Hematopoietic multipotent progenitor cell treated with erythropoietin and hydrocortisone succinate and interleukin-3 and kit ligand, for 8 days (in vitro differentiated cells): ENCODE results near the gene KRT80.

Source experiments
- DNase-seq: peaks from one replicate; pipeline ENCODE4 v3.0.0-alpha.2; 2015

KRT80 gene

DNA sequence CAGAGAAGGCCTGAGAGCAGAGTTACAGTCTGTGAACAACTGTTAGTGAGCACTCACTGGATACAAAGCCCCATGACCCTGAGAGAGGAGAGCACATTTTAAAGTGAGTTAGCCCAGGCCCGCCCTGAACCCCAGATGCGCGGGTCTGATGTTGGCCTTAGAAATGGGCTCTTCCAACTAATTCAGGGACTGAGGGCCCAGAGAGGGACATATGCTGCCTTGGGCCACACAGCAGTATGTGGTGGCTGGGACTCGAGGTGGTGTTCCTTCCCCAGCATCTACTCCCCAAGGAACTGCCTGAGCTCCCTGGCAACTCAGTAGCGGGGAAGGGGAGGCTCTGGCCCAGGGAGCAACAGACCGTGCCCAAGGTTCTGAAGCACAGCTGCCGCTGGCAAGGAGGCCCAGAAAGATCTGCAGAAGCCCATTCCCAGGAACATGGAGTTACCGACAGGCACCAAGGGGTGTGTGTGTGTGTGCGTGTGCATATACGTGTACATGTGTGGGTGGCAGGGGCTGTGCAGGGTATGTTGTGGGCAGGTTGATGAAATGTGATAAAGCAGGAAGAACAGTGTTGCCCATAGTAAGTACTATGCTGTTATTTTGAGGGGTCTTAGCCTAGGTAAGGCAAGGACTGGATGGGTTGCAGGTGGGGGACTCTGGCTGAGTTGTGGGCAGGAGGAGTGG is 40.5 kb downstream of the KRT80 start:
- peak; percentile 4 for DNase-seq

DNA sequence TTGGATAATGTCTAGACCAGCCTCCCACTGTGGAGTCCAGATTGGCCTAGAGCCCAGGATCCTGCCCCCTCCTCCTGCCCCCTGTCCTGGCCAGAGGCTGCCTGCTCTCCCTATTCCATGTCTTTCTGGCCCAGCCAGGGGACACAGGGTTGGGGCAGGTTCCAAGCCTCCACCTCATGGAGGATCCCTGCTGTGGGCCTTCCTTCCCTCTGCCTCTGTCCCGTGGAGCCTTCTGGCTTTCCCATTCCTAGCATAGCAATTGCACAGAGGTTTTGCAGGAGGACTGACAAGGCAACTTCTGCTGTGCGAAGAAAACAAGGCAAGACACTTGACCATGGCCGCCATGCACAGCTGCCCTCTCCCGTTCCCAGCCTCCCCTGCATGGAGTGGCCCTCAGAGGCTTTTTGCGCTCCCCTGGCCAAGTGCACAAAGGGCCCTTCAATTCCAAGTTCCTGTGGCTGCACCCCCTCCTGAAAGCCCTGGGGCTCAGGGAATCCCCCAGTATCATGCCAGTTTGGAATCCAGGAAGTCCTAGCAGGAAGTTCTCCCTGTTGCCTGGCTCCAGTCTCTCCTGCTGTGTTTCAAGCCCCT is 42.1 kb downstream of the KRT80 start:
- DNase-seq: no peak

DNA sequence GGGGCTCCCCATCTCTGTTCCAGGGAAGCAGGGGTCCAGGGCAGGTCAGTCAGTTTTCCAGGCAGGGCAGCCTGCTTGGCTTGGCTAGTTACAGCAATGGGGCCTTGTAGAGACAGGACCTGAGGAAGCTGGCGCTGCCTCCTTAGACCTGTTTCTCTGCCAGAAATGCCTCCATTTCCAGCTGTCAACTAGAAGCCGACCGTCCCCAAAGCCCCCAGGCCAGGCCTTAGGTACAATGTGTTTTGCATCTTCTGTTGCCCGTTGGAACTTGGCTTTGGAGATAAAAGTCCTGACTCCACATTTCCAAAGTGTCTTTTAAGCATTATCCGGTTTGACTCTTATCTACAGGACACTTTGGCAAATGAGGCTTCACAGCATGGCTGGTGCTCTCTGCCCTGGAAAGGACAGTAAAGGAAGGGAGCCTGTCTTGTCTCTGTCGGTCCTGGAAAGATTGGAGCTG is 42.6 kb downstream of the KRT80 start:
- peak; percentile 5 for DNase-seq

DNA sequence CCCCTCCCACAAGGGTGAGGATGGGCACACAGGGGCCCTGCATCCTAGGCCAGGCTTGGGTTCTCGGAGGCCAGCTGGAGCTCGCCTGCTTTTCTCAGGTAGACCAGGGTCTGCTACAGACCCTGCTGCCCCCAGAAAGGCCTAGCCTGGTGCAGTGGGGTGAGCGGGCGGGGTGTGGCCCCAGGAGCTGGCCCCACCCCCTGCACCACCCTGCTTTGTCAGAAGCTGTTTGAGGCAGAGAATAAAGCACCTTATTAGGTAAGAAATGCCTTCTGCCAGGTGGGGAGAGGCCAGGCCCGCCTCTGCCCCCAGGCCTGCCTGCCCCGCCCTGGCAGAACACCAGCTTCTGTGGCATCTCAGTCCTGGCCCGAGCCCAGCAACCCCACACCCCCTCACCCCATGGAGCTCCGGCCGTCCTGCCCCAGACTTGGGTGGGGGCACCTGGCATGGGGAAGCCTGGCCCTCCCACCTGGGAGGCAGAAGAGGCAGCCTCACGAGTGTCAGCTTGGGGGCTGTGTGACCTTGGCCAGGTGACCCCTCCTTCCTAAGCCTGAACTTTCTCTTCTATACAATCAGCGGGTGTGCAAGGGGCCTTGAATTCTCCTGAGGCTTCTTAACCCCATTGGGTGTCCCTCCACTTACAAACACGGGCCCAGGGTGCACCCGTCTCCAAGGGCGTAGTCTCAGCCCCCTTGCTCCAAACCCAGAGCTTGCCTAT is 43.2 kb downstream of the KRT80 start:
- peak; percentile 45 for DNase-seq

DNA sequence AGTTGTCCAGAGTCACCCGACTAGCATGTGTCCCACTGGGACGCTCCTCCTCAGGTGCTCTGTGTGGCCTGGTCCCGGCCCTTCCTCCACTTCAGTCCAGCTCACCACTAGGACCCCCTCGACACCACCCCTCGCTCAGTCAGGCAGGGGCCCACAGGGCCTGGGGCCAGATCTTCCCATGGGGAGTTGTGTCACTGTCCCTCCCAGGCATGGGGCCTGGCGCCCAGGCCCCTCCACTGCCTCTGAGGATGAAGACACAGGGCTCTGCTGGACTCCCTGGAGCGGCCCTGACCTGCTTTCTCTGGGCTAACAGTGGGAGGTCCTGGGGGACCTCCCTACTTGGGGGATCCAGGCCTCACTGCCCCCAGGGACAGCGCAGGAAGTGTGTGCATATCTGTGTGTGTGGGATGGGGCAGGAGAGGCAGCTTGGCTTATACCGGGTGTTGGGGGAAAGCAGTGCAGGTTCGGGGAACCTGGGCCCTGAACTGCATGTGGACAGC is 43.8 kb downstream of the KRT80 start:
- DNase-seq: no peak

DNA sequence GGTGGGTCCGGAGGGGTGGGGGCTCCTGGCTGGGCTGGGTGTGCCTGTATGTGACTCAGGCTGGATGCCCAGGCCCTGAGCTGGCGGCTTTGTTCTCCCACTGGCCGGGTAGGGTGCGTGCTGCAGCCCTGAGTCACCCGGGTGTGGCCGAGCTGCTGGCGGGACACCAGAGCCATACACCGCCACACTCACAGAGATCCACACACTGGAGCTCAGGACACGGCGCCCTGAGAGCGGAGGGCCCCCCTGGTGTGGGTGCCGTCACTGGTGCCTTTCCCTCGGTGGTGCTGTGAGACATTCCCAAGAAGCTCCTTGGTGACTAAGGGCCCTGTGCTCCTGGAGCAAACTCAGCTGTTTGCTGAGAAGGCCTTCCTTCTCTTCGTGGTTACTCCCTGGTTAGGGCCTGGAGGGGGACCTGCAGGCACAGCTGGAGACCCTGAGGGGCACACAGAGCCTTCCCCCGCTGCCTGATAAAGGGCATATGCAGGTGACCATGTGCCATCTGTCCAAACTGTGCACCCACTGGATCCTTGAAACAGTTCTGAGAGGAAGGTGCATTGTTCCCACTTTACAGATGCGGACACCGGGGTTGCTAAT is 44.3 kb downstream of the KRT80 start:
- DNase-seq: peak; percentile 88

DNA sequence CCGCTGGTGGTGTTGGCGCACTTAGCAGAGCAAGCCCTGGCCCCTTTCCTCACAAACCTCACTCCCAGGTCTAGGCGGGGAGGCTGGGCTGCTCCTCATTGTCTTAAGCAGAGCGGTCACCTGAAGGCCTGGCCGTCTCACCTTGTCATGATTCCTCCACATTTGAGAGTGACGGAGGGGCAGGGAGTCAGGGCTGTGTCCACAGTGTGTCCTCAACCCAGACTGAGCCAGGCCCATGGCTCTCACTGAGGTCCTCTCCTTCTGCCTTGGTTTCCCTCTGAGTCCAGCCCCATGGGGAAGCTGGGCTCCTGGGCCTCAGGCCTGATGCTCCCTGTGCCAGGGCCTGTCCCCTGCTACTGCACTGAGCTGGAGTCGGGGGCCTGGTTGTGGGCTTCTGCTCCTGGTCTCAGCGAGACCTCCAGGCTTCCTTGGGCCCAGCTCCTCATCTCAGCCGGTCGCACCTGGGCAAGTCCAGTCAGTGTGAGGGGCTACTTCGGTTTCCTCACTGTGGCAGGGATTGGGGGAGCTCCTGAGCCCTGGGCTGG is 44.9 kb downstream of the KRT80 start:
- DNase-seq: no peak

DNA sequence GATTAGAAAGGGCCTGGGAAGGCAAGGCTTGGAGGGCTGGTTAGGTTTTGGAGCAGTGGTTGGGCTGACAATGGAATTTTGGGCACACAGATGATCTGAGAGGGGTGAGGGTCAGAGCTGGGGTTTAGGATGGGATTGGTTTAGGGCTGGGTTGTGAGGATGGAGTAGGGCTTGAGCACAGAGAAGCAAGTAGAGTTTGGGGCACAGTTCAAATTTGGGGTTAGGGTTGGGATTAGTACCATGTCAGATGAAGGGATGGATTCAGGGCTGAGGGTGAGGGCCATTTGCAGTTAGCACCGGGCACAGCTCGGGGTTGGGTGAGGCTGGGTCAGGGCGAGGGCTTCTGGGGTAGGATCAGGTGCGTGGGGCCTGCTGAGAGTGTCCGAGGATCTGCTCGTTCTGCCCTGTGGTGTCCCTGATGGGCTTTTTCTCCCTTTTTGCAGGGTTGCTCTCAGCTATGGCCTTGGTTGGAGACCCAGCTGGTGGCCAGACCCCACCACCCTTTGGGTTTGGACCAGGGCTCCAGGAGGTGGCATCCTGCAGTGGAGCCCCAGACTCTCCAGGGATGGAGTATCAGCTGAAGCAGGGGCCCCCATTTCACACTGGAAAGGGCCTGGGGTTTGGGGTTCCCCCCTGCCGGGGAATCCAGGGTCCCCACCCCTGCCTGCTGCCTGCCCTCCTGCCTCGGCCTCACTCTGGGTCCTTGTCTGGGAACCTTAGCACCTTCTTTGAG is 45.6 kb downstream of the KRT80 start:
- DNase-seq: no peak

DNA sequence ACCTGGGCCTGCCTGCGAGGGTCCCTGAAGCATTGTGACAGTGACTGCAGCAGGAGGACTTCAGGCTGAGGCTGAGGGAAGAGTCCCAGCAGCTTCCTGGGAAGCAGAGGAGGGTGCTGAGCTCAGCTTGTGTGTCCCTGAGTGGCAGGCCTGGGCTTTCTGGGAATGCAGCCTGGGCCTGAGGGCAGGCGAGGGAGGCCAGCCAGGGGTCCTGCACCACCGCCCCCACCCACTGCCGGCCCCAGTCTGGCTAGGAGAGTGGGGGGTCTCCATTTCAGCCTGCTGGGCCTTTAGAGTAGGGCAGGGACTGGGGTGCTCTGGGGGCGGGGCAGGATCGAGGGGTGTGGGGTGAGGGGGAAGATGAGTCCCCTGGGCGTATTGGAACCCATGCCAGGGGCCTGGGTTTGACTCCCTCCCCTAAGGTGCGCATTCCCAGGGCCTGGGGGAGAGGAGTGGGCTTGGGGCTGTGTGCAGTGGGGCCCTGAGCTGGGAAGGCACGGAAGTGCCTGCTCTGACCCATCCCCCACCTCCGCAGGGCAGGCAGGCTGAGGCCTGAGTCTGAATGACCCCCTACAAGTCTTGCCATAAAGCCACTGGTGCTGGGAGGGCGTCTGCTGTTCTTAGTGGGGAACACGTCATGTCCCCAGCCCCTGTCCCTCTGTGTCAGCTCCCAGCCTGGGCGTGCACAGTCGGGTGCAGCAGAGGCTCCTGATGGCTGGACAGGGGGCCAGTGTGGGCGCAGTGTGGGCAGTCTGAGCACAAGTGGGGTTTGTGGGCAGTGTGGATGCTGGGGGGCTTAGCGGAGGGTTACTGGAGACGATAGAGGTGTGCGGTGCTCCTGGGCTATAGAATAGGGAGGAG is 46.4 kb downstream of the KRT80 start:
- no peak for DNase-seq

DNA sequence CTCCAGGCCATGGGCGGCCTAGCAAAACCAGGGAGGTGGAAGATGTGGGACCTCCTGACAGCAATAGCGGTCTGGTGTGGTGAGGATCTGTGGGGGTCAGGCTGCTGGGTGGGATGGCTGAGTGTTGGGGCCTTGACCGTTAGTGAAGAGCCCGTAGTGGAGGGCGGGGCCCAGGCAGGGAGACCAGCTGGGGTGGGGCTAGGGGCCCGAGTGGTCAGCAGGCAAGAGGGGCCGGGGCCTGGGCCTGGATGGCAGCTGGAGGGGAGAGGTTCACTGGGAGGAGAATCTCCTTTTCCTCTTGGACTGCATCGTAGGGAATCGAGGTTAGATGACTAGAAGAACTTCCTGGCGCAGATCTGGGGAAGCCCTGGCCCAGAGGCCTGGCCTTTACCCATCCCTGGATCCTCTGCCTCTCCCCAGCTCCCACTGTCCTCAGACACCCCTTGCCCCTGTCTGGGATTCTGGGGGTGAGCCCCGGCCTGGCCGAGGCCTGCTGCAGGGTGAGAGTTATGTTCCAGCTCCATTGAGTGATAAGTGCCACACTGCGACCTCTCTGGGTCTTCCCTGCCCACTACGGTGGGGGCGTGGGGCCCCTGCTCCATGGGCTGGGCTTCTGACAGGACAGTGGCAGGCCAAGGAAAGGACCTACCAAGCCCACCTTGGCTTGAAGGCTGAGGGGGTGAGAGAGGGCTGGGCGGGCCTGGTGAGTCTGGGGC is 47.1 kb downstream of the KRT80 start:
- DNase-seq: no peak

DNA sequence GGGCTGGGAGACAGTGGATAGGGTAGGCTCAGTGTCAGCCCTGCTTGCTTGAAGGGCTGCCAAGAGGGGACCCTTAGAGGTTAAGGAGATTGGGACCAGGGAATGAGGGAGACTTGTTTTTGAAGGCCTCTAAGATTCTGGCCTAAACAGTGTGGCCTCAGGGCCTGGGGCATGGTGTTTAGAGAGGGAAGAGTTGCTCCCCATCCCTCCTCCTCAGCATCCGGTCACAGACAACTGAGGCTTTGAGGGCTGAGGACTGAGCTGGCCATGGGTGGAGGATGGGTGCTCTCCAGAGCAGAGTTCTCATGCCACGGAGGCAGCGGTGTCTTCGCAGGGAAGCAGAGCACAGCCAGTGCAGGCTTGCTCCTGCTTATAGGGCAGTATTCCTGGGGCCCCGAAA is 49.4 kb downstream of the KRT80 start:
- no peak for DNase-seq

DNA sequence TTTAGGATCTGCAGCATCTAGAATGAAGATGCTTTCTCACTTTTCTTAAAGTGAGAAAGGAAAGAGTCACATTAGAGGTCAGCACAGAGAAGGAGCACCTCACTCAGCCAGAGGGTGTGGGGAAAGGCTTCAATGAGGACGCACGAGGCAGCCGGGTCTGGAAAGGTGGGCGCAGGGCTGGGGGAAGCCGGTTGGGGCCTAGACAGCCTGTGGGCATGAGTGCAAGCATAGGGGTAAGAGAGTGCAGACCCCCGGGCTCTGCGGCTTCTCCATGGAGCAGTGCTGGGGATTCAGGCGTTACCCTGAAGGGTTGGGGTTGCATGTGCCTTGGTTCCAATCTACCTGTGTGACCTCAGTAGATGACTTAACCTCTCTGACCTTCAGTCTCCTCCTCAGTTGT is 49.9 kb downstream of the KRT80 start:
- DNase-seq: no peak

DNA sequence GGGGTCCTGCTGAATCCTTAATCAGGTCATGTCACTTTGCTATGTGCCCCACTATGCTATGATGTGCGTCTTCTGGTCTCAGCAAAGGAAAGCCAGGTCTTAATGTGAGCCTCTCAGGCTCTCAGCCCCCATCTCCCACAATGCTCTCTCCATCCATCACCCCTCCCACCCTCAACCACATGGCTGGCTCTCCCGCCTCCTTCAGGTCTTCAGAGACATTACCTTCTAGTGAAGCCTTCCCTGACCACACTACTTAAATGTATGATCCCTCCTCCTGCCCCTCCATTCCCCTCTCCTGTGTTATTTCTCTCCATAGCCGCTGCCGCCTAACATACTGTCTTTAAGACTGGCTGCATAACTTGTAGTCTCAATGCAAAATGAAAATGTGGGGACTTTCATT is 50.5 kb downstream of the KRT80 start:
- DNase-seq: no peak

DNA sequence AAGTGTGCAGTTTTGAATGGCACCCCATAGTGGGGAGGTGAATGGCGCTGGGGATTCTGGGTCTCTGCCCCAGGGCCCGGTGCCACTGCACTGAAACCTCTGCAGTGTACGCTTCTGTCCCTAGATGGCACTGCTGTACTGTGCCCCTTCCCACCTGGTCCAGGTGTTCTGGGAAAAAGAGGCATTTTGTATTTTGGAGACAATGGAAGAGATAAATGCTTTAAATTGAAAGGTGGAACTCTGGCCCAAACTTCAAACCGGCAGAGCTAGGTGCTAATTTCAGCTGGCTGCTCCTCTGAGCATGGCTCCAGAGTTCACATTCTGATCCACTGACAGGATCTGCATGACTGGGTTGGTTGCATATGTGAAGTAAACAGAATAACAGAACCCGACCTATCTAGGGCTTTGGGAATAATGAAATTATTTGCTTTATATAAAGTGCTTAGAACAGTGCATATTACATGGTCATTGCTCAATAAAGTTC is 52.2 kb downstream of the KRT80 start:
- peak; percentile 55 for DNase-seq

DNA sequence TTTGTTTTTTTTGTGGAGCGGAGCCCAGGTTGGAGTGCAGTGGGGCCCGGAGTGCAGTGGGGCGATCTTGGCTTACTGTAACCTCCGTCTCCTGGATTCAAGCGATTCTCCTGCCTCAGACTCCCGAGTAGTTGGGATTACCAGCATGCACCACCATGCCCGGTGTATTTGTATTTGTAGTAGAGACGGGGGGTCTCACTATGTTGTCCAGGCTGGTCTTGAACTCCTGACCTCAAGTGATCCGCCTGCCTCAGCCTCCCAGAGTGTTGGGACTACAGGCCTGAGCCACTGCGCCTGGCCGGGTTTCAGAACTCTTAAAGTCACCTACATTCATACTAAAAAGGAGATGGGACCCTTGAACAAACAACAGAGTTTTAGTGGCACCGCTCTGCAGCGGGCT is 52.7 kb downstream of the KRT80 start:
- no peak for DNase-seq

DNA sequence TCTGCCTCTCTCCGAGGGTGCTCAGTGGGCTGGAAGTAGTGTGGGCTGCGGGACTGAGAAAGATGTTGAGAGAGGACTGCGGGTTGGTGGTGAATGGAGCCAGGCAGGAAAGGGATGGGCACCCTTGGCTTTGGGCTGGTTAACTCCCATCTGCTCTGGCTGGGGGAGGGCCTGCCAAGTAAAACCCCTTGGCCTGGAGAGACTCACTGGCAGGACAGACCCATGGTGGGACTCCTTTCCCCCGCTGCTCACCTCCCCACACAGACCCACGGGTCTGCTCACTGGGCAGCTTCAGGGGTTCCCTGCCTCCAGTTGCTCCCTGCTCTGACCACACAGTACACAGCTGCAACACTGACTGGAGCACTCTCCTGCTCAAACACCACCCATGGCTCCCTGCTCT is 54.1 kb downstream of the KRT80 start:
- no peak for DNase-seq

DNA sequence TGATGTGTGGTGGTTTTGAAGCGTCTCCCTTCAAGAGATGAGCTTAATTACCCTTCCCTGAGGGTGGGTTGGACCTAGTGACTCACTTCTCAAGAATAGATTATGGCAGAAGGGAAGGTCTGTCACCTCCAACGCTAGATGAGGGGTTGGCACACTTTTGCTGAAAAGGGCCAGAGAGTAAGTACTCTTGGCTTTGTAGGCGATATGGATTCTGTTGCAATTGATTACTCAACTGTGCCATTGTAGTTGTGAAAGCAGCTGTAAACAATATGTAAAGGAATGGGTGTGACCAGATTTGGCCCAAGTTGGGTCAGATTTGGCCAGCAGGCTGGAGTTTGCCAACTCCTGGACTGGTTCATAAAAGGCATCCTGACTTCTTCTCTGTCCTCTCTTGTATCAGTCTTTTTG is 59.1 kb downstream of the KRT80 start:
- DNase-seq: no peak

DNA sequence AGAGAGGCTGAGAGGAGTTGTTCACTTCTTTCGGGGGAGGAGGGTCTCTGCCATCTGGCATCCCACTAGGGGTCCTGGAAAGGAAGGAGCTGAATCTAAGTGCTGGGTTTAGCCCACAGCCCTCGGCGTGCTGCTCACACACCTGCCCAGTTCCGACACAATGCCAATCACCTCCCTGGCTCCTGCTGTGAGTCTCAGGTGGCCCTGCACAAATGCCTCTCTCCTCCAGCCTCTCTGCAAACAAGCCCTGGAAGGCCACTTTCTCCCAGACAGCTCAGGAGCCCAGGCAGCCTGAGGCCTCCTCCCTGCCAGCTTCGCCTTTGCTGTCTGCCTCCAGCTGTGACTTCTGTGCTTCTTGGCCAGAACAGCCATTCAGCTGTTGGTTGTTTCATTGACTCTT is 61.1 kb downstream of the KRT80 start:
- no peak for DNase-seq

DNA sequence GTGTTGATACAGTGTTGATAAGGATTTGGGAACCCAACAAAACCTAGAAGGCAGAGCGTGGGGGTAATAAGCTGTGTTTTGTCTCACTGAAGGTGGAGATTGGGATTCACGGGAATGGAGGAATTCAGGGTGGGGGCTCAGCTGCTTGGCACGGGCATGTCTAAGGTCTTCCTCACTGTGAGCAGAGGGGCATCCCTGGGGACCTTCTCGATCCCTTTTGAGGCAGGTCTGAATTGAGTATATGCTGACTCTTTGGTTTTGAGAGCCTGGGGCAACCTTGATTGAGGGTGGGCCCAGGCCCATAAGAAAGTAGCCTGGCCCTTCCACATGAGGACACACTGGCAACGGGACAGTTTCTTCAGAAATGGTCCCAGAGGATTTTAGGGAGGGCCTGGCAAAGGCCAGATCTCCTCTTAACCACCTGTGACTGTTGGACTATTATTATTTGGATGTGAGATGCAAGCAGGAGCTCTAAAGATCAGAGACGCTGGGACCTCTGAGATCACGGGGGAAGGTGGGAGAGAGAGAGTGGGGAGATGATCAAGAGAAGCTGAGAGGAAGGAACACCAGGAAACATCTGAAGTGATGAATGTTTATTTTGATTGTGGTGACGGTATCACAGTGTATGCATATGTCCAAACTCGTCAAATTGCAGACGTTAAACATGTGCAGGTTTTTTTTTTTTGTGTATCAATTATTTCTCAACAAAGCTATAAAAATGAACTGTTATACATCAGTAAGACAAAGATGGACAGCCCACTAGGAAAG is 63.9 kb downstream of the KRT80 start:
- DNase-seq: no peak
